ENCODE measurements around the gene RCAN2.
A peak's percentile ranks its signal among the peaks of the same experiment; 100 is the strongest.

Gene RCAN2

DNA sequence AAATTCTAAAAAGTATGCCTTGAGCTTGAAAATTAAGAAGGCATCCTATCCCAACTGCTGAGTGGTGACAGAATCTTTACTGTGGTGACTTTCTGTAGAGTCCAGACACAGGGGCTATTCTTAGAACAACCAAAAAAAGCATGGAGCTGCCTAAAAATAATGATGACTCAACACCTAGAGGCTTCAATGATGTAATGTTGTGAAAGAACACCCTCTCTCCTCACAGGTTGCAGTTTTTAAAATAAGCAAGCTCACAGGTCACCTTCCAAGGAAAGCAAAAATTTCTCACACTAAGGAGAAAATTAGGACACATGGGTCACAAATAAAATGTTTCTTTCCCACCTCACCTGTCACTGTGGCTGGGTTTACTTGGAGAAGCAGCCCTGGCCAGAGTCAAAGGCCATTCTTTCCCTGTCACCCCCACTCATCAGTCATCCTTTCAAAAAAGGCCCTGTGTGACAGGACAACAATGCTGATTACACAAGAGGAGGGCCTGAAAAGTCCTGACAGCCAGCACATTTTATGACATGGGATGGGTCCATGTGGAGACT, 53.5 kb downstream of the RCAN2 start:
- Histone ChIP-seq H3K36me3 (ENCODE audit: low read depth) (no peaks in the 10 kb centered on the region), H3K4me1 (ENCODE audit: insufficient read depth, poor library complexity, severe bottlenecking) (no peaks in the 10 kb centered on the region), H3K4me3 (ENCODE audit: severe bottlenecking) (no peak overlapping the region), H3K27me3 (ENCODE audit: insufficient read depth, poor library complexity, severe bottlenecking) (peaks cover 9% of the 10 kb centered on the region), H3K9me3 (ENCODE audit: severe bottlenecking) (no peaks in the 10 kb centered on the region), H3K27ac (ENCODE audit: poor library complexity, severe bottlenecking) (no peak overlapping the region)
- ATAC-seq (ENCODE audit: low read depth) = no peak
- TF ChIP-seq CTCF (IDR thresholded peaks at IDR 0.05; ENCODE audit: poor library complexity, severe bottlenecking) = no peak
- no peak for DNase-seq (ENCODE audit: low spot score)

DNA sequence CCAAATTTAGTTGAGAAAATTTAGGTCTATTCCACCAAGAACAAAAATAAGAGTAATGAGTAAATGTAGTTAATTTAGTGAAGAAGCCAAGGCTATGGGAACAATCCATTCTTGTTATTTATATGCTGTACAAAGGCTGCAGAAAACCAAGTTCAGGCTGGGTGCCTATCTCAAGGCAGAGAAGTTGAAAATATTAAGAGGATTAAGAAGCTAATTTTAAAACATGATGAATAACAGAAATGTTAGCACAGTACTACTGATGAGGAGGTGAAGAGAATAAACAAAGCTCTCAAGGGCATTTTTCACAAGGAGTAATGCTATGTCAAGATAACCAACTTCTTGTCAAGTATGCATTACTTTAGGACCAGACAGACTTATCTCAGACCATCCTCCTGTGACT, 68.6 kb downstream of the RCAN2 start:
- ATAC-seq (ENCODE audit: low read depth) (no peak), DNase-seq (ENCODE audit: low spot score) (no peak)
- Histone ChIP-seq H3K9me3 (ENCODE audit: severe bottlenecking) (no peaks in the 10 kb centered on the region), H3K36me3 (ENCODE audit: low read depth) (no peaks in the 10 kb centered on the region), H3K4me1 (ENCODE audit: insufficient read depth, poor library complexity, severe bottlenecking) (no peaks in the 10 kb centered on the region), H3K27ac (ENCODE audit: poor library complexity, severe bottlenecking) (no peak overlapping the region), H3K27me3 (ENCODE audit: insufficient read depth, poor library complexity, severe bottlenecking) (no peaks in the 10 kb centered on the region), H3K4me3 (ENCODE audit: severe bottlenecking) (no peak overlapping the region)
- no peak for TF ChIP-seq CTCF (IDR thresholded peaks at IDR 0.05; ENCODE audit: poor library complexity, severe bottlenecking)

DNA sequence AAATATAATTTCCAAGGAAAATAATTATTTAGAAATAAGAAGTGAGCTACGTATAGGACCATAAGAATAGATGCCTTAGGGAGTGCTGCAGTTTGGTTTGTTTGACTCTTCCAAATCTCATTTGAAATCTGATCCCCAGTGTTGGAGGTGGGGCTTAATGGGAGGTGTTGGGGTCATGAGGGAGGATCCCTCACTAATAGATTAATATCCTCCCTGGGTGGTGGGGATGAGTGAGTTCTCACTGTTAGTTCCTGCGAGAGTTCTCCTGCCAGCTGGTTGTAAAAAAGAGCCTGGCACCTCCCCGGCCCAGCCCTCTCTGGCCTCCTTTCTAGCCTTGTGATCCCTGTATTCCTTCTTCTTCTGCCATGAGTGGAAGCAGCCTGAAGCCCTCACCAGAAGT, 69.3 kb downstream of the RCAN2 start:
- ATAC-seq (ENCODE audit: low read depth) = no peak
- H3K27me3 ChIP-seq (ENCODE audit: insufficient read depth, poor library complexity, severe bottlenecking) = no peaks in the 10 kb centered on the region
- TF ChIP-seq CTCF (IDR thresholded peaks at IDR 0.05; ENCODE audit: poor library complexity, severe bottlenecking) = no peak
- no peaks in the 10 kb centered on the region for H3K9me3 ChIP-seq (ENCODE audit: severe bottlenecking)
- no peak overlapping the region for H3K27ac ChIP-seq (ENCODE audit: poor library complexity, severe bottlenecking)
- H3K36me3 ChIP-seq (ENCODE audit: low read depth) = no peaks in the 10 kb centered on the region
- no peak for DNase-seq (ENCODE audit: low spot score)
- H3K4me3 ChIP-seq (ENCODE audit: severe bottlenecking) = no peak overlapping the region
- H3K4me1 ChIP-seq (ENCODE audit: insufficient read depth, poor library complexity, severe bottlenecking) = no peaks in the 10 kb centered on the region

GRCh38 chr6:46420921-46421638, 70.2 kb downstream of the RCAN2 start:
- Histone ChIP-seq H3K9me3 (ENCODE audit: severe bottlenecking) (no peaks in the 10 kb centered on the region), H3K27ac (ENCODE audit: poor library complexity, severe bottlenecking) (no peak overlapping the region), H3K4me1 (ENCODE audit: insufficient read depth, poor library complexity, severe bottlenecking) (no peaks in the 10 kb centered on the region), H3K4me3 (ENCODE audit: severe bottlenecking) (no peak overlapping the region), H3K36me3 (ENCODE audit: low read depth) (no peaks in the 10 kb centered on the region), H3K27me3 (ENCODE audit: insufficient read depth, poor library complexity, severe bottlenecking) (no peaks in the 10 kb centered on the region)
- no peak for TF ChIP-seq CTCF (IDR thresholded peaks at IDR 0.05; ENCODE audit: poor library complexity, severe bottlenecking)
- ATAC-seq (ENCODE audit: low read depth) (no peak), DNase-seq (ENCODE audit: low spot score) (no peak)

- H3K9me3 ChIP-seq (ENCODE audit: severe bottlenecking) = no peaks in the 10 kb centered on the region
- ATAC-seq (ENCODE audit: low read depth) (0 out of 3 replicates have a peak, but pooled peaks have one; percentile 44), DNase-seq (ENCODE audit: low spot score) (no peak)
- TF ChIP-seq CTCF (IDR thresholded peaks at IDR 0.05; ENCODE audit: poor library complexity, severe bottlenecking) = peak; percentile 89
- H3K27ac ChIP-seq (ENCODE audit: poor library complexity, severe bottlenecking) = no peak overlapping the region
- H3K4me1 ChIP-seq (ENCODE audit: insufficient read depth, poor library complexity, severe bottlenecking) = no peaks in the 10 kb centered on the region
- no peaks in the 10 kb centered on the region for H3K27me3 ChIP-seq (ENCODE audit: insufficient read depth, poor library complexity, severe bottlenecking)
- H3K4me3 ChIP-seq (ENCODE audit: severe bottlenecking) = no peak overlapping the region
- H3K36me3 ChIP-seq (ENCODE audit: low read depth) = no peaks in the 10 kb centered on the region
Observed at GRCh38 chr6:46419576-46420002, 71.7 kb downstream of the RCAN2 start.

Data from RWPE2 (cell line).